ENCODE measurements around the gene TMEM131L. TPM values are rescaled to one million over a fixed set of nuclear protein-coding genes. Genes with fewer than 3 reads are reported as not detected.
"Not testable (repeated sequence)": the region's sequence is repeated elsewhere in the genome, so short reads cannot be mapped to it uniquely, and the experiment has no call there.

Gene TMEM131L
- total RNA-seq, 1 donor from 2014 or later: 18.9 TPM

DNA sequence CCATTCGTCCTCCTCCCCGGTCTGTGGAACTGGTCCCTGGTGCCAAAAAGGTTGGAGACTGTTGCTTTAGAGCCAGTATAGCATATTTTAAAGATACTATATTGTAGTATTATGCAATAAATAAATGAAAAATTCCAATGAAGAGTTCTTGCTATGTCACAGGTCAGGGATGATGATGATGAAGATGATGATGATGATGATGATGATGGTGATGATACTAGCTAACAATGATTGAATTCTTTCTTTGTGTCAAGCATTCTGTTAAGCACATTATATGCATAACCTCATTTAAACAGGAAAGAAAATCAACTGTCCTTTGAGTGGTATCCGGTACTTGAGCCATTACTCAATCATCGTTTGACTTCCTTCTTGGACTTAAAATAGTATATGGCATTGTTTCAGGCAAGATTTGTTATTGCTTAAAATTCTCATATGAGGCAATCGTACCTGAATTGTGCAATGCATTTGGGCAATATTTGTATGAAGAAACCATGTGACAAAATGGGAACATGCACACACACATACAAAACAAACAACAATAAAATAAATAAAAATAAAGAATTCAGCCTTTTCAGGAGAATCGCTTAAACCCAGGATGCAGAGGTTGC lies 195.2 kb downstream of the TMEM131L start:
- Mint-ChIP-seq H3K4me1 (ENCODE audit: low read depth) (peaks cover under 1% of the 10 kb centered on the region), H3K9me3 (ENCODE audit: low read depth) (peaks cover 15% of the 10 kb centered on the region), H3K4me3 (ENCODE audit: low read depth) (no peak overlapping the region), H3K36me3 (ENCODE audit: insufficient read depth) (peaks cover 2% of the 10 kb centered on the region), H3K27me3 (peaks cover 5% of the 10 kb centered on the region), H3K27ac (no peak overlapping the region)
- no peak for DNase-seq (ENCODE audit: low spot score, unreplicated experiment)
- TF ChIP-seq, protein P1, sequence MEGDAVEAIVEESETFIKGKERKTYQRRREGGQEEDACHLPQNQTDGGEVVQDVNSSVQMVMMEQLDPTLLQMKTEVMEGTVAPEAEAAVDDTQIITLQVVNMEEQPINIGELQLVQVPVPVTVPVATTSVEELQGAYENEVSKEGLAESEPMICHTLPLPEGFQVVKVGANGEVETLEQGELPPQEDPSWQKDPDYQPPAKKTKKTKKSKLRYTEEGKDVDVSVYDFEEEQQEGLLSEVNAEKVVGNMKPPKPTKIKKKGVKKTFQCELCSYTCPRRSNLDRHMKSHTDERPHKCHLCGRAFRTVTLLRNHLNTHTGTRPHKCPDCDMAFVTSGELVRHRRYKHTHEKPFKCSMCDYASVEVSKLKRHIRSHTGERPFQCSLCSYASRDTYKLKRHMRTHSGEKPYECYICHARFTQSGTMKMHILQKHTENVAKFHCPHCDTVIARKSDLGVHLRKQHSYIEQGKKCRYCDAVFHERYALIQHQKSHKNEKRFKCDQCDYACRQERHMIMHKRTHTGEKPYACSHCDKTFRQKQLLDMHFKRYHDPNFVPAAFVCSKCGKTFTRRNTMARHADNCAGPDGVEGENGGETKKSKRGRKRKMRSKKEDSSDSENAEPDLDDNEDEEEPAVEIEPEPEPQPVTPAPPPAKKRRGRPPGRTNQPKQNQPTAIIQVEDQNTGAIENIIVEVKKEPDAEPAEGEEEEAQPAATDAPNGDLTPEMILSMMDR (IDR thresholded peaks at IDR 0.05; ENCODE audit: unreplicated experiment): no peak

DNA sequence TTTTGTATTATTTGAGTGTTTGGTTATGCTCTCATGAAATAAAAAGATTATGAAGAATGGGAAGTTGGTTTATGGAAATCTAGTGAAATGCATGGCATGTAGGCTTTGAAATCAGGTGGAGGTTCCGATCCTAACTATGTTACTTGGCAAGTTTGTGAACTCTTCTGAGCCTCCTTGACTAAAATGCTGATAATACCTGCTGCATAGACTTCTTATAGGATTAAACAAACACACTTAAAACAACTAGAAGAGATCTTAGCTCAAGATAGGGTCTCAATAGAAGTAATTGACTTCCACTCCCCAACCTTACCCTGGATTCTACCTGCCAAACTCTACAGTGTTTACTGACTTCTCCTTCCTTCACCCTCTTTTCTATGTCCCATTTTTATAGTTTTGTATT lies 195.7 kb downstream of the TMEM131L start:
- TF ChIP-seq, protein P1 (IDR thresholded peaks at IDR 0.05; ENCODE audit: unreplicated experiment): no peak
- DNase-seq (ENCODE audit: low spot score, unreplicated experiment): no peak
- peaks cover 15% of the 10 kb centered on the region for H3K9me3 Mint-ChIP-seq (ENCODE audit: low read depth)
- H3K4me3 Mint-ChIP-seq (ENCODE audit: low read depth): no peak overlapping the region
- H3K4me1 Mint-ChIP-seq (ENCODE audit: low read depth): peaks cover 4% of the 10 kb centered on the region
- H3K27me3 Mint-ChIP-seq: peaks cover 5% of the 10 kb centered on the region
- no peak overlapping the region for H3K27ac Mint-ChIP-seq
- peaks cover 2% of the 10 kb centered on the region for H3K36me3 Mint-ChIP-seq (ENCODE audit: insufficient read depth)

DNA sequence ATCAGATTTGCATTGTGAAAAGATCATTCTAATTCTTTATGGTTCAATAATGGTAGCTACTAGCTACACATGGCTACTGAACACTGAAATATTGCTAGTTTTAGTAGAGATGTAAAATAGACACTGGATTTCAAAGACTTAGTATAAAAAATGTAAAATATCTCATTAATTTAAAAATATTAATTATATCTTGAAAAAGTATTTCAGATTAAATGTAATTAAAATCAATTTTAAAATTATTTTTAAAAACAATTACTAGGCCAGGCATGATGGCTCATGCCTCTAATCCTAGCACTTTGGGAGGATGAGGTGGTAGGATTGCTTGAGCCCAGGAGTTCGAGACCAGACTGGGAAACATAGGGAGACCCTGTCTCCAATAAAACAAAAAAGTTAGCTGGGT lies 197.5 kb downstream of the TMEM131L start:
- Mint-ChIP-seq H3K4me1 (ENCODE audit: low read depth) (peaks cover 4% of the 10 kb centered on the region), H3K36me3 (ENCODE audit: insufficient read depth) (peaks cover 2% of the 10 kb centered on the region), H3K4me3 (ENCODE audit: low read depth) (no peak overlapping the region), H3K9me3 (ENCODE audit: low read depth) (peaks cover 19% of the 10 kb centered on the region), H3K27me3 (peaks cover 15% of the 10 kb centered on the region), H3K27ac (no peak overlapping the region)
- DNase-seq (ENCODE audit: low spot score, unreplicated experiment): no peak
- TF ChIP-seq, protein P1 (IDR thresholded peaks at IDR 0.05; ENCODE audit: unreplicated experiment): no peak

DNA sequence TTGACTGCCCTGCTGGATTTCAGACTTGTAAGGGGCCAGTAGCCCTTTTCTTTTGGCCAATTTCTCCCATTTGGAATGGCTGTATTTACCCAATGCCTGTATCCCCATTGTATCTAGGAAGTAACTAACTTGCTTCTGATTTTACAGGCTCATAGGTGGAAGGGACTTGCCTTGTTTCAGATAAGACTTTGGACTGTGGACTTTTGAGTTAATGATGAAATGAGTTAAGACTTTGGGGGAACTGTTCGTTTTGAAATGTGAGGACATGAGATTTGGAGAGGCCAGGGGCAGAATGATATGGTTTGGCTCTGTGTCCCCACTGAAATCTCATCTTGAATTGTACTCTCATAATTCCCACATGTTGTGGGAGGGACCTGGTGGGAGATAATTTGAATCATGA lies 200.3 kb downstream of the TMEM131L start:
- not testable (repeated sequence) for H3K4me3 Mint-ChIP-seq (ENCODE audit: low read depth); H3K27ac Mint-ChIP-seq

DNA sequence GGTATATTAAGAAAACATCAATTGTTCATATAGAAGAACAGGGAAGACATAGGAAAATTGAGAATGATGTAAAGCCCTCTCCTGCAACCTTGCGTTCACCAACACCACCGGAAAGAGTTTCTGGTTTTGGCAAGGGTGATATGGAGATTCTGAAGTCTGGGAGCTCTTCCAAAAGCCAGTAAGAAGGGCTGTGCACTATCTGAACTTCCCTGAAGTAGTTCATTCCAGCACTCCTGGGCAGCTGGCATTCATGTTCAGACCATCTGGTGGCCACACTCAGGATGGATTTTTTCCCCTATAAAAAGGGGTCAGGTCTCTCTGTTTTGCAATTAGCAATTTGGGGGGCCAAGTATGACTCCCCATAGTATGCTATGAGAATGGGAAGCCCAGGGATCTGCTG lies 202.5 kb downstream of the TMEM131L start:
- H3K36me3 Mint-ChIP-seq (ENCODE audit: insufficient read depth): no peaks in the 10 kb centered on the region
- no peak overlapping the region for H3K27ac Mint-ChIP-seq
- peaks cover 16% of the 10 kb centered on the region for H3K27me3 Mint-ChIP-seq
- H3K4me1 Mint-ChIP-seq (ENCODE audit: low read depth): peaks cover 4% of the 10 kb centered on the region
- H3K9me3 Mint-ChIP-seq (ENCODE audit: low read depth): peaks cover 8% of the 10 kb centered on the region
- no peak overlapping the region for H3K4me3 Mint-ChIP-seq (ENCODE audit: low read depth)
- TF ChIP-seq, protein P1 (IDR thresholded peaks at IDR 0.05; ENCODE audit: unreplicated experiment): no peak
- DNase-seq (ENCODE audit: low spot score, unreplicated experiment): no peak

More for the DNA sequence above, 200.3 kb downstream of the TMEM131L start:
- not testable (repeated sequence) for H3K4me1 Mint-ChIP-seq (ENCODE audit: low read depth); DNase-seq (ENCODE audit: low spot score, unreplicated experiment); H3K36me3 Mint-ChIP-seq (ENCODE audit: insufficient read depth)
- H3K9me3 Mint-ChIP-seq (ENCODE audit: low read depth): peaks cover 19% of the 10 kb centered on the region
- H3K27me3 Mint-ChIP-seq: peaks cover 16% of the 10 kb centered on the region

DNA sequence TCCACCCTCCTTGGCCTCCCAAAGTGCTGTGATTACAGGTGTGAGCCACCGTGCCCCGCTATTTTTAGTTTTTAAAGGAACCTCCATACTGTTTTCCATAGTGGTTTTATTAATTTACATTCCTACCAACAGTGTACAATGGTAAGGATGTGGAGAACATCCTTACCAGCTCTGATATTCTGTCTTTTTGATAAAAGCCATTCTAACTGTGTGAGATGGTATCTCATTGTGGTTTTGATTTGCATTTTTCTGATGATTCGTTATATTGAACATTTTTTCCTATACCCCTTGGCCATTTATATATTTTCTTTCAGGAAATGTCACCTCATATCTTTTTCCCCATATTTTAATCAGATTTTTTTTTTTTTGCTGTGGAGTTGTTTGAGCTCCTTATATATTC lies 203.7 kb downstream of the TMEM131L start:
- Mint-ChIP-seq H3K36me3 (ENCODE audit: insufficient read depth) (no peaks in the 10 kb centered on the region), H3K27me3 (peaks cover 16% of the 10 kb centered on the region), H3K9me3 (ENCODE audit: low read depth) (peaks cover 8% of the 10 kb centered on the region), H3K4me3 (ENCODE audit: low read depth) (no peak overlapping the region), H3K4me1 (ENCODE audit: low read depth) (peaks cover 4% of the 10 kb centered on the region), H3K27ac (no peak overlapping the region)
- TF ChIP-seq, protein P1 (IDR thresholded peaks at IDR 0.05; ENCODE audit: unreplicated experiment): no peak
- no peak for DNase-seq (ENCODE audit: low spot score, unreplicated experiment)

Measured in progenitor cell of endocrine pancreas (in vitro differentiated cells).